ENCODE results near the gene LSM14B.

DNA sequence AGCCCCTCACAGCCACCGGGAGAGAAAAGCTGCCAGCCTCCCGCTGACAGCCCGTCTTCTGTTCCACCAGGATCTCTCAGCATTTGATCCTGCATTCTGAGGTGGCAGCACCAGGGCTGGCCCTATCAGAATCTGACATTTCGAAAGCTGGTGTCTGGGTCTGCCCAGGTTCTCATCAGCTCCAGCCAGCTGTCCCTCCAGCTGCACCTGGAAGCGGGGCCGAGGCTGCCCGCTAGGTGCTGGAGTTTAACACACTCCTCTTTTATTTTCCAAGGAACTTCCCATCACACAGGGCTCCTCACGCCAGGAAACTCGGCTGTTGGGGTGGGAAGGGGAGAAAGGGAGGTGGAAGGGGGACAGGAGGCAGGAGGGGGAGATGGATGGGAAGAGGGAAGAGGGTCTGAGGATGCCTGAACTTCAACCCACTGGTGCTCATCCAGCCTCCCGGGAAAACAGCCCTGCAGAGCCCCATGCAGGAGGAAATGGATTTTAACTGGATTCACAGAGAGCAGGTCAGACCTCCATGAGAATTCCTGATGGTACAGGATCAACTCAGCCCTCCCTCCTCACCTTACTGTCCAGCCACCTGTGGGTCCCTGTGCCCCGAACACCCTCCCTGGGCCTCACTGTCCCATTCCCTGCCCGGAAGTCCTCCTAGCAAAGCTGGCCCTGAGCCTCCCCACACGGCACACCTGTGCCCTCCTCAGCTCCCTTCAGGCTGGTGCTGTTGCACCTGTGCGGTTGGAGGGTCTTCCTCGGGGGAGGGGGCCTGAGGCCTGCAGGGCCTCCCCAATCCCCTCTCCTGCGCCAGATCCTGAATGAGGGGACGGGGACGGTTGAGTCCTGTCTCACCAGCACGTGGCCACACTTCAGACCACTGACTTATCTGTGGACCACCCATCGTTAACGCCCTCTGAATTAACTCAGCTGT, 3.9 kb upstream of the LSM14B start:
- TF ChIP-seq, protein P1, sequence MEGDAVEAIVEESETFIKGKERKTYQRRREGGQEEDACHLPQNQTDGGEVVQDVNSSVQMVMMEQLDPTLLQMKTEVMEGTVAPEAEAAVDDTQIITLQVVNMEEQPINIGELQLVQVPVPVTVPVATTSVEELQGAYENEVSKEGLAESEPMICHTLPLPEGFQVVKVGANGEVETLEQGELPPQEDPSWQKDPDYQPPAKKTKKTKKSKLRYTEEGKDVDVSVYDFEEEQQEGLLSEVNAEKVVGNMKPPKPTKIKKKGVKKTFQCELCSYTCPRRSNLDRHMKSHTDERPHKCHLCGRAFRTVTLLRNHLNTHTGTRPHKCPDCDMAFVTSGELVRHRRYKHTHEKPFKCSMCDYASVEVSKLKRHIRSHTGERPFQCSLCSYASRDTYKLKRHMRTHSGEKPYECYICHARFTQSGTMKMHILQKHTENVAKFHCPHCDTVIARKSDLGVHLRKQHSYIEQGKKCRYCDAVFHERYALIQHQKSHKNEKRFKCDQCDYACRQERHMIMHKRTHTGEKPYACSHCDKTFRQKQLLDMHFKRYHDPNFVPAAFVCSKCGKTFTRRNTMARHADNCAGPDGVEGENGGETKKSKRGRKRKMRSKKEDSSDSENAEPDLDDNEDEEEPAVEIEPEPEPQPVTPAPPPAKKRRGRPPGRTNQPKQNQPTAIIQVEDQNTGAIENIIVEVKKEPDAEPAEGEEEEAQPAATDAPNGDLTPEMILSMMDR (IDR thresholded peaks at IDR 0.05; ENCODE audit: low read length): no peak
- TF ChIP-seq EZH2 (IDR thresholded peaks at IDR 0.05; ENCODE audit: borderline replicate concordance, low read length): no peak

Data from OCI-LY1 (cell line).